HFFc6 (cell line): Measurements from ENCODE around the gene GPC6. TPM values are rescaled to one million over a fixed set of nuclear protein-coding genes. Genes with fewer than 3 reads are reported as not detected.

Source experiments
- DNase-seq: peaks from one replicate; pipeline ENCODE4 v3.0.0-alpha.2; 2018
- H3K27ac Mint-ChIP-seq: 2 replicates; pipeline ENCODE4 v1.8.0; 2020; ENCODE audit warnings: mild to moderate bottlenecking, mixed read lengths
- H3K27me3 Mint-ChIP-seq: 2 replicates; pipeline ENCODE4 v1.8.0; 2021; ENCODE audit warnings: mild to moderate bottlenecking, moderate library complexity, mixed read lengths; ENCODE audit not compliant: insufficient read depth
- H3K36me3 Mint-ChIP-seq: 2 replicates; pipeline ENCODE4 v1.8.0; 2021; ENCODE audit warnings: low read depth, mixed read lengths
- H3K4me1 Mint-ChIP-seq: 2 replicates; pipeline ENCODE4 v1.8.0; 2020; ENCODE audit warnings: low read depth, mixed read lengths
- H3K4me3 Mint-ChIP-seq: 2 replicates; pipeline ENCODE4 v1.8.0; 2020; ENCODE audit warnings: mild to moderate bottlenecking, moderate library complexity, mixed read lengths
- H3K9me3 Mint-ChIP-seq: 2 replicates; pipeline ENCODE4 v1.8.0; 2020; ENCODE audit warnings: mild to moderate bottlenecking, mixed read lengths
- total RNA-seq, 6 experiments: library from RNA; stranded (reverse); fragmentation: NEBNext Ultra II Directional; extraction: Animal tissue kit (Norgen Biotek cat#: 25700); gene quantifications; 2 replicates in 1 of 6; 3 replicates in 5 of 6; pipeline ENCODE4 v1.2.3, GENCODE V29; 2021
- TF ChIP-seq, protein P1 (sequence below): fragments of 200-600 bp; sonication (generic); IDR thresholded peaks from 2 replicates; pipeline ENCODE4 v1.5.0; 2021; ENCODE audit warnings: antibody characterized with exemption, mild to moderate bottlenecking

The GPC6 gene
- total RNA-seq, 6 experiments from 2014 or later, result 3.0 to 5.3 (median 4.4) TPM

DNA sequence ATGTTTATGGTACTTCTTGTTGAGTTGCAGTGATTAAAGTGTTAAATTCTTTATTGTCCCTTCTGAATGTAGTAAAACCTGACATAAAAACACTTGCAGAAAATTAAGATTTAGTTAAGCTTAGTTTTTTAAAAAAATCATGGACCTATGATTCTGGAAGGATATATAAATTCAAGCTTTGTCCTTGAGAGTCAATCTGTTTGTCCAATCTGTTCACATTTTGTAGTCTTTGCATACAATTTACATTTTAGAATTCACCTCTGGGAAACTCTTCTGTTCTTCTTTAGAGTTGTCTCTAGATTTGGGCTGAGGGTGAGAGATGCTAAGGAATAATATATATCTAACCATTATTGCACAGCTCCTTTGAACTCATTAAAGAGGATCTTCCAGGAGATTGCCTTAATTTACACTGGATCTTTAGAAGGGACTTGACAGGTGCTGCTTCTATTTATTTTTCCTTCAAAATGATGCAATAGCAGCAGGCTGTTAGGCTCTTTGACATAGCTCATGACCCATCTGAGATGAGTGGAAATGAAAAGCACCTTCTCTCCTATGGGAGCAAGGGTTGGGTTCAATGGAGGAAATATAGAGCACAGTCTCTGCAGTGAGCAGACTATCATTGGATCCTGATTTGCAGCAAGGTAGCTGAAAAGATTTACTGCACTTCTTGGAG lies 433.9 kb downstream of the GPC6 start:
- H3K4me1 Mint-ChIP-seq, result no peaks in the 10 kb centered on the region
- H3K36me3 Mint-ChIP-seq, result no peaks in the 10 kb centered on the region
- no peak overlapping the region for H3K4me3 Mint-ChIP-seq
- H3K27me3 Mint-ChIP-seq, result no peaks in the 10 kb centered on the region; the same call in 1 of the 2 replicates
- peaks cover 10% of the 10 kb centered on the region for H3K9me3 Mint-ChIP-seq
- H3K27ac Mint-ChIP-seq, result no peak overlapping the region
- DNase-seq, result no peak
- TF ChIP-seq, protein P1, sequence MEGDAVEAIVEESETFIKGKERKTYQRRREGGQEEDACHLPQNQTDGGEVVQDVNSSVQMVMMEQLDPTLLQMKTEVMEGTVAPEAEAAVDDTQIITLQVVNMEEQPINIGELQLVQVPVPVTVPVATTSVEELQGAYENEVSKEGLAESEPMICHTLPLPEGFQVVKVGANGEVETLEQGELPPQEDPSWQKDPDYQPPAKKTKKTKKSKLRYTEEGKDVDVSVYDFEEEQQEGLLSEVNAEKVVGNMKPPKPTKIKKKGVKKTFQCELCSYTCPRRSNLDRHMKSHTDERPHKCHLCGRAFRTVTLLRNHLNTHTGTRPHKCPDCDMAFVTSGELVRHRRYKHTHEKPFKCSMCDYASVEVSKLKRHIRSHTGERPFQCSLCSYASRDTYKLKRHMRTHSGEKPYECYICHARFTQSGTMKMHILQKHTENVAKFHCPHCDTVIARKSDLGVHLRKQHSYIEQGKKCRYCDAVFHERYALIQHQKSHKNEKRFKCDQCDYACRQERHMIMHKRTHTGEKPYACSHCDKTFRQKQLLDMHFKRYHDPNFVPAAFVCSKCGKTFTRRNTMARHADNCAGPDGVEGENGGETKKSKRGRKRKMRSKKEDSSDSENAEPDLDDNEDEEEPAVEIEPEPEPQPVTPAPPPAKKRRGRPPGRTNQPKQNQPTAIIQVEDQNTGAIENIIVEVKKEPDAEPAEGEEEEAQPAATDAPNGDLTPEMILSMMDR, result no peak

DNA sequence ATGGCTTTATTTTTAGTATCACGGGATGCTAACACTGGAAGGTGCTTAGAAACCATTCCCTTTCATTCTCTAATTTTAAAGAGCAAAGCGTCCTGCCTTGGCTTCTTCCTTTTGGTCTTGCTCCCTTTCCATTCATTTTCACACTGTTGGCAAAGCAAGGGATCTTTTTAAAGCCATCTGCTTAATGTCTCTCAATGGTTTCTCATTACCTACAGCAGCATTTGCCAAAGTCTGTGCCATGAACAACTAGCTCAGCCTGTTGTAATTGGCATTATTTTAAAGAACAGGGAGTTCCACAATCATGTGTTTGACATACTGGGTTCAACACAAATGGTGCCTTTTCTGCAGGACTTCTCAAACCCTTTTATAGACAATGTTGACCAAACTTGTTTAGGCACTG lies 444.3 kb downstream of the GPC6 start:
- Mint-ChIP-seq H3K36me3 (no peaks in the 10 kb centered on the region), H3K27me3 (peaks cover 1% of the 10 kb centered on the region), H3K27ac (no peak overlapping the region), H3K4me3 (no peak overlapping the region), H3K9me3 (no peaks in the 10 kb centered on the region), H3K4me1 (no peaks in the 10 kb centered on the region)
- no peak for DNase-seq
- TF ChIP-seq, protein P1, result no peak

DNA sequence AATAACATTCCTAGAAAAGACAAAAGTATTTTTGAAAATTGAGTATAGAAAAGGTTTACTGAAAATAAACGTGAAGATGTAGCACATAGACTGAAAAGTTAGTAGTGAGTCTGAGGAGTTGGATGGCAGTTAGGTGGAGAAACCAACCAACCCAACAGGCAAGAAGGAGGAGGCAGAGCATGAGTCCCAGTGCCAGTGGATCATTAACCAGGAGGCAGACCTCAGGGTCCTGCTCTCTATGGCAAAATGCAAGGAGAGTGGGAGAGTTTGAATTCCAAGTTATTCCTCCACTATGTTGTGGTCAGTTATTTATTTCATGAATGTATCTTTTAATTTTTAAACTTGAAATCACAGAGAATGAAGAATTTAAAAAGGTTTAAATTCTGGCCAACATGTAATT lies 446.4 kb downstream of the GPC6 start:
- H3K27me3 Mint-ChIP-seq, result peaks cover 1% of the 10 kb centered on the region
- no peak overlapping the region for H3K27ac Mint-ChIP-seq
- H3K36me3 Mint-ChIP-seq, result no peaks in the 10 kb centered on the region
- no peaks in the 10 kb centered on the region for H3K4me1 Mint-ChIP-seq
- TF ChIP-seq, protein P1, result no peak
- H3K4me3 Mint-ChIP-seq, result no peak overlapping the region
- no peak for DNase-seq
- no peaks in the 10 kb centered on the region for H3K9me3 Mint-ChIP-seq

DNA sequence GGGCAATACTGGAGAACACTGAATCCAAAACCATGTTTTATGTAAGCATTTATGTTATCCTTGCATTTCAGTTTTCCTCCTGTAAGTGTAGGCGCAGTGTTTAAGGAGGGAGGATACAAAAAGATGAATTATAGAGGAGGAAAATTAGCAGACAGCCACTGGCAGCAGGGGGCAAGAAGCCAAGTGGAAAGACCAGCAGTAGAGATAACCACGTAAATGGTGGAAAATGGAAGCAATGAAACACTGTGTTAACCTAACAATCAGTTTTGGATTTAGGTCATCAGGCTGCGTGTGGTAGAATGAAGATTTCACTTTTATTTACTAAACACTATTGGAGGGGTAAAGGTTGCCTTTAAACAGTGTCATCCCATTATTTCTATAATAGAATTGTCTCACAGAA lies 447.3 kb downstream of the GPC6 start:
- Mint-ChIP-seq H3K4me3 (no peak overlapping the region), H3K27me3 (peaks cover 1% of the 10 kb centered on the region), H3K9me3 (no peaks in the 10 kb centered on the region), H3K27ac (no peak overlapping the region), H3K4me1 (no peaks in the 10 kb centered on the region), H3K36me3 (no peaks in the 10 kb centered on the region)
- TF ChIP-seq, protein P1, result no peak
- DNase-seq, result no peak

DNA sequence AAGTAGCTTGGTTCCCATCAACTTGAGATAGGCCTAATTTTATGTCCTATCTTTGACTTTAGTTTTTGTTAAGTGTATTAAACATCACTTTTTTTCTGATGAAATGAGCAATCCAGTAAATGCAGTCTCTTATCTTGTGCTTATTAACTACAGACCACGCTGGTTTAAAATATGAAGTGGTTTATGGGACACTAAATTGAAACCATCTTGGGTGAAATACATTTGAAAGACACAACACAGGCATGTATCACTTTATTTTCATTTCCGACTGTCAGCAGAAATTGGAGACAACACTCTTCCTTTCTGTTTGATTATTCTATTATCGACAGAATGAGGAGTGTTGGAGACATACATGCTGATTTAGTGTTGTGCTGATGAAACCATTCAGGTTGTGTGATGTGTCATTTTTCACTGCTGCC lies 447.7 kb downstream of the GPC6 start:
- TF ChIP-seq, protein P1, result no peak
- no peak overlapping the region for H3K27ac Mint-ChIP-seq
- no peaks in the 10 kb centered on the region for H3K9me3 Mint-ChIP-seq
- no peaks in the 10 kb centered on the region for H3K4me1 Mint-ChIP-seq
- H3K4me3 Mint-ChIP-seq, result no peak overlapping the region
- H3K36me3 Mint-ChIP-seq, result no peaks in the 10 kb centered on the region
- H3K27me3 Mint-ChIP-seq, result peaks cover 1% of the 10 kb centered on the region
- DNase-seq, result no peak
